ENCODE measurements around the gene STPG1.

The STPG1 gene

GRCh38 chr1:24369801-24370200 is 43.8 kb downstream of the STPG1 start:
- DNase-seq, result no peak

DNA sequence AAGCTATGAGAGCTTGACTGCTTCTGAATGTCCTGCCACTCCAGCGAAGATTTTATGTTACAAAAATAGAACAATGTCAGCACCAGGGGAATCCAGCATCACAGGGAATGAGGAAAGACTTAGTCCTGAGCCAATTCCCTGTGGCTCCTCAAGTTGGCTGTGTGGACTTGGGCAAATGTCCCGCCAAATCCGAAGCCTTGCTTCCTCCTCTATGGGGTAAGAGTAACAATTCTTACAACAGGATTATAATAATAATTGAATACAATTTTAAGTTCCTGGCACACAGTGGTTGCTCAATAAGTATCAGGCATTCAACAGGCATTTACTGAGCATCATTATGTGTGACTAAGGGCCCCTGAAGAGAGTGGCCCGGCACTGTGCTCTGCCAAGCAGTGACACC is 44.4 kb downstream of the STPG1 start:
- DNase-seq, result no peak

DNA sequence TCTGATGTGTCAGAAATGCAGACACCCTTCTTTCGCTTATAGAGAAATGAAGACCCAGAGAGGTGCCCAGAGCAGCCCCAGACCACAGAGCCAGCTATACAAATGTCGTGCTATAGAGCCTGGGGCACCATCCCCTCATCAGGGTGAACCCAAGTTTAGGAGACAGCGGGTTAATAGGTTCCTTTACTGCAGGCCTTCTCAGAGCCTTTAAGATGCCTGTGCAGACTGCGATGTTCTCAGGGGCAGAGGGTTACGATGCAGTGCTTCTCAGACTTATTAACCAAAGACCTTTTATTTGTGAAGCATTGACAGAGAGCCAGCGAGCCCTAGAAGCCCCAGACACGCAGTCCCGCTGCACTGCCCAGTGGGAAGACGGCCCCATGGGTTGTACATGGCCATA is 46.9 kb downstream of the STPG1 start:
- DNase-seq, result no peak

- DNase-seq, result peak; percentile 70 to 88 (median 77)
These were observed 48.5 kb downstream of the STPG1 start for GRCh38 chr1:24364975-24365678.

GRCh38 chr1:24364605-24364974 is 49.0 kb downstream of the STPG1 start:
- no peak for DNase-seq

DNA sequence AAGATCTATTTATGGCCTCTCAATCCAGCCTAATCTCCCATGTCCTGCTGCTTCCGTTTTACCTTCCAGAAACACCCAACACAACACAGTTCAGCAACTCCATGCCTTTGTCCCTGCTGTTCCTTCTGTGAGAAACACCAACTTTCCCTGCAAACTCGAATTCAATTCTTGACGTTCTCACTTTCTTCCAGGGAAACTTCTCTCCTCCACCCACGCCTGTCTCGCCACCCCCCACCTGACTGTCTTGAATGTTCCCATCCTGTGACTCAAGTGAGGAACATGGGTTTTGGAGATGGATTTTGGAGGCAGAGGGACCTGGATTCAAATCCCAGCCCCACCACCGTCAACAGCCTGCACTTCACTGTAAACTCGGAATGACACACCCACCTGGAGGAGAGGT is 49.6 kb downstream of the STPG1 start:
- no peak for DNase-seq

DNA sequence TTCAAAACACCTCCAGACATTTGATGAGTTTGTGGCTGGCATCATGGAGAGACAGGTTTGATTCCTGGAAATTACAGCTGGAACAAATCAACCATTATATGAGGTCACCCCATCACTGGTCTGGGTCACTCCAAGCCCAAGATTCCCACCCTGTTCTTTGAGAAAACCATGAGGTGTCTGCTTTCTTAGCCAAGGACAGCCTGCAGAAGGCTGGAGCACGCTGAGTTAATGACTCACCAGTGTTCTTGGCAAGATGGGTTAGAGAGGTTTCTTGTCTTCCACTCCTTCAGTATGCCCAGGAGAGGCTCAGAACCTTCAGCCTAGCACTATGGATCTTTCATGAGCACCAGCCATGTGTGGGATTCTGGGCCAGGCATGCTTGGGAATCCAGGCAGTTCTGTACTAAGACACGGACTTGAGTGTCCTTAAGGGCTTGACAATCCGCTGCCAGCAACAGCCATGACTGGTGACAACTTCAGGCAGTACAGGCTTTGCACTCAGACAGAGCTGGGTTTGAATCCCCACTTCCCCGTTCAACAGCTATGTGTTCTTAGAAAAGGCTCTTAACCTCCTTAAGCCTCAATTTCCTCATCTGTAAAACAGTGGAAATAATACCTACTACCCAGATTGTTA is 50.5 kb downstream of the STPG1 start:
- DNase-seq, result no peak

GRCh38 chr1:24362396-24362795 is 51.2 kb downstream of the STPG1 start:
- no peak for DNase-seq

DNA sequence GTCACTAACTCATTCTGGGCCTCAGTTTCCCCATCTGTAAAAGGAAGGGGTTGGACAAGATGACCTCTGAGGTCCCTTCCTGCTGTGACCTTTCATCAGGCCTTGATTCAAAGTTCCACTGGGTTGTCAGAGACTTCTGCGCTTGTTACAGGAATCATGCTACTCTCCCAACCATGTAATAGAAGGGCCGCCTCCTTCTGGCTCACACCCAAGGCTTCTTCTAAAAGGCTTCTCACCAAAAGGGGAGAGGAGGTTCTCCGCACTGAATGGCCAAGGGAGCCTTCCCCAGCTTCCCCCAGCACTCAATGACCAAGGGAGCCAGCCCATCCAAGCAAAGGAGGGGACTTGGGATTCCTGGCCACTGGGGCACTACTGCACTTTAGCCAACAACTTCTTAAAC is 51.8 kb downstream of the STPG1 start:
- DNase-seq, result no peak

- DNase-seq, result no peak
These were observed 52.9 kb downstream of the STPG1 start for GRCh38 chr1:24360681-24361080.

DNA sequence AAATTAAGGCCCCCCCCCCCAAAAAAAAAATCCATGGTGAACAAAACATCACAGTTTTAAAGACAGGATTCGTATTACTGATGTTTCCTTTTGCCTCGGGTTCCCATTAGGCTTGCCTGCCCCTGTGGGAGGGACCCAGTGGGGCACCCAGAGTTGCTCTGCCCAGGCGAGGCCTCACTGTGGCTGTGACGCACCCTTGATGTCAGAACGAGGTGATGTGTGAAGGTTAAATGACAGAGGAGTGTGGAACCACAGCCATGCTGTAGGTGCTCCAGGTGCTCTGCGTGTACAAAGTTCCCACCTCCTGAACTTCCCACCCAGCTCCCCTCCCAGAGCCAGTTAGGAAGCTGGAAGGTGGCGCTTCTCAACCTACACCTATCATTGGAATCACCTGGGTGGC is 56.5 kb downstream of the STPG1 start:
- DNase-seq, result no peak

- DNase-seq, result peak in 3 of 4 experiments; percentile 11 to 39 (median 24)
These were observed 58.1 kb downstream of the STPG1 start for GRCh38 chr1:24355466-24355865.

- DNase-seq, result no peak
These were observed 60.2 kb downstream of the STPG1 start for GRCh38 chr1:24353292-24353891.

GRCh38 chr1:24351918-24352627 is 61.5 kb downstream of the STPG1 start:
- peak in 2 of 4 experiments; percentile 30 to 39 for DNase-seq

GRCh38 chr1:24351247-24351646 is 62.3 kb downstream of the STPG1 start:
- DNase-seq, result no peak

DNA sequence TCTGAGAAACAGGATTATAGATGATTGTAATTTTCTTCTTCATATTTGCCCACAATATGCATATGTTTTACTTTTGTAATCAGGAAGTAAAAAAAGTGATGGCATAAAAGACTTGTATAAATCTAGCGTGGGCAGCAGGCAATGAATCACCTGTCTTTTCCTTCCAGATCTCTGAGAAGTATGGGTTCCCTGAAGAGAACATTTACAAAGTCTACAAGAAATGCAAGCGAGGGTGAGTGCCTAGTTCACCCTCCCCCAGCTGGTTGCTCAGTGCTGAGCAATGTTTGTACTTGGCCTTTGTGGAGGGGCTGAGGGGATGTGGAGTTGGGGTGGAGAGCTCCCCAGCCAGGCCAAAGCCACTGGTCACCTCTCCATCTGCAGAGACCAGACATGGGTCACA is 63.7 kb downstream of the STPG1 start:
- peak in 2 of 4 experiments; percentile 20 to 31 for DNase-seq

- no peak for DNase-seq
These were observed 65.4 kb downstream of the STPG1 start for GRCh38 chr1:24348196-24348595.

- DNase-seq, result no peak
These were observed 66.2 kb downstream of the STPG1 start for GRCh38 chr1:24347159-24347934.

- DNase-seq, result no peak
These were observed 68.2 kb downstream of the STPG1 start for GRCh38 chr1:24345334-24345733.

- no peak for DNase-seq
These were observed 69.4 kb downstream of the STPG1 start for GRCh38 chr1:24344090-24344742.

DNA sequence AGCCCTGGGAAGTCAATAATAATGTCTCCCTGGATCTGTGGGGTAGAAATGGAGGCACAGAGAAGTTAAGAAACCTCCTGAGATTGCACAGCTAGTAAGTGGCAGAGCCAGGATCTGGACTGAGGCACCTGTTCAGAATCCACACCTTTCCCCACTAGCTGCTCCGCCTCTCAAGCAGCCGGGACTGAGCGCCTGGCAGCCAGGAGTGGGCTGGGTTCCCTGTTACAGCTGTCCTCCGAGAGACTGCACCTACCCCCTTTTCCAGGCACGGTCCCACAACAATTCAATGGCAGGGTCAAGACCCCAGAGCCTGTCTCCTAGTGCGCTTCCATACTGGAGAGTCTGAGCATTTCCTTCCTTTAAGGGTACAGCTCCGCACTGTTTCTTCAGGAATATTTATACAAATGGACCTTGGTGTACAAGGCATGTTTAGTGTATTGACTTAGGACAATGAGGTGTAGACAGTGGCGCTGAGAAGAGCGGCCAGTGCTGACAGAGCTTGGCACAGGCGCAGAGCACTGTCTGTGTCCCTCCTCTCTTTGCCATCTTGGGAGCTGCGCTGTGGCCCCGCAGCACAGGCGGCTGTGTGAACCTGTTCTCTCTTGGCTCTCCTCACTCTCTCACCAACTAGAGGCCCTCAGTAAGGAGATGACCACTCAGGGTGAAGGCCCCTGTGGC is 70.0 kb downstream of the STPG1 start:
- DNase-seq, result no peak

DNA sequence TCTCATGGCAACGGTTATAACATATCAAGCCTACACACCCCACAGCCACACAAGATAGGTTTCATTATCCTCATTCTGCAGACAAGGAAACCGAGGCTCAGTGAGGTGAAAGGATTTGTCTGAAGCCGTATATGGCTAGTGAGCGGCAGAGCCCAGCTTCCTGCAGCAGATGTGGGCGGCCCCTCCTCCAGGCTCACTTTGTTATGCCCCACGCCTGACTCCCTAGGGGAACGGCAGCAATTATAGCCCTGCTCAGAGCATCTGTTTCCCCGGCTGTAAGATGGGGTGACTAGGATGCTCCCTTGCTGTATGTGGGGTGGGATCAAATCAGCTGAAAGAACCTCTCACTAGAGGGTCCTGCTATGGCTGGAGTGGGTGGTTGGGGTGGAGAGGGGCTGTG is 72.3 kb downstream of the STPG1 start:
- no peak for DNase-seq
